Measurements from ENCODE around the gene PRDX5.

Gene PRDX5

GRCh38 chr11:64327993-64328392 is 10.1 kb downstream of the PRDX5 start:
- no peak for DNase-seq

GRCh38 chr11:64330888-64331287 is 13.0 kb downstream of the PRDX5 start:
- DNase-seq, result no peak

GRCh38 chr11:64331569-64332371 is 13.8 kb downstream of the PRDX5 start:
- peak; percentile 85 for DNase-seq

- no peak for DNase-seq
Measured at GRCh38 chr11:64333556-64333955, 15.6 kb downstream of the PRDX5 start.

GRCh38 chr11:64334764-64335735 is 17.1 kb downstream of the PRDX5 start:
- peak; percentile 77 for DNase-seq

GRCh38 chr11:64337538-64338249 is 19.8 kb downstream of the PRDX5 start:
- no peak for DNase-seq

DNA sequence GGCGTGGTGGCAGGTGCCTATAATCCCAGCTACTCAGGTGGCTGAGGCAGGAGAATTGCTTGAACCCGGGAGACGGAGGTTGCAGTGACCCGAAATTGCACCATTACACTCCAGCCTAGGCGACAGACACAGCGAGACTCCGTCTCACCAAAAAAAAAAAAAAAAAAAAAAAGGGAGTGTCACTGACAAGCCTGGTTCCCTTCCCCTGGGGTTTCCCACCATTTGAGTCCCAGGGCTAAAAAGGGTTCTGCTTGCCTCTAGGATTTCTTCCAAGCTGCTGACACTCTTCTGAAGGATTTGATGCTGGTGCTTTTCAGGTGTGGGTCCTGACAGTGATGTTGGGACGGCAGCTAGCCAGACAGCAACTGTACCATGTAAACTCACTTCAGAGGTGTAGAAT is 20.8 kb downstream of the PRDX5 start:
- DNase-seq, result no peak

GRCh38 chr11:64339286-64339685 is 21.4 kb downstream of the PRDX5 start:
- DNase-seq, result no peak

- peak; percentile 94 for DNase-seq
Measured at GRCh38 chr11:64339754-64340408, 22.0 kb downstream of the PRDX5 start, which contains the start of gene CCDC88B. CCDC88B (plus strand) TSS chr11:64340204; CDS start chr11:64340267, 63 bp downstream.

DNA sequence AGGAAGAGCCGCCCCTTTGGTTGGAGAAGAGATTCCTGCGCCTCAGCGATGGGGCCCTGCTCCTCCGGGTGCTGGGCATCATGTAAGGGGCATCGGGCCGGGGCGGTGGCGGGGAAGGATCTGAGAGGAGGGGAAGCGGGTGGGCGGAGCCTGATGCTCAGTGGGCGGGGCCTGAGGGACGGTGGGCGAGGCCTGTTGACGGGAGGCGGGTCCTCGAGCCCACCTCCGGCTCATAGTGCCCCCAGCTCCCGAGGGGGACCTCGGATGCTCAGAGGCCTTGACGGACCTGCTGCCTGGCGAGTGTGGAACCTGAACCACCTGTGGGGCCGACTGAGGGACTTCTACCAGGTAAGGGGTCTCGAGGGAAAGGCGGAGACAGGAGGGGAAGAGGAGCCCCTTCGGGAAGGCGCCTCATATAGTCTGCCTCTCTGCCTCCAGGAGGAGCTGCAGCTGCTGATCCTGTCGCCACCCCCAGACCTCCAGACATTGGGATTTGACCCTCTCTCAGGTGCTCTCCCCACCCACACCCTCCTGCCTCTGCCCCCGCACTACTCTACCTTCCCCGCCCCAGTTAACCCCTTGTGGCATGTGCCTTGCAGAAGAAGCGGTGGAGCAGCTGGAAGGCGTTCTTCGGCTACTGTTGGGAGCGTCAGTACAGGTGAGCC is 22.9 kb downstream of the PRDX5 start:
- peak; percentile 77 for DNase-seq

- DNase-seq, result no peak
Measured at GRCh38 chr11:64341429-64341828, 23.5 kb downstream of the PRDX5 start.

- DNase-seq, result peak; percentile 90
Measured at GRCh38 chr11:64341851-64342791, 24.2 kb downstream of the PRDX5 start.

DNA sequence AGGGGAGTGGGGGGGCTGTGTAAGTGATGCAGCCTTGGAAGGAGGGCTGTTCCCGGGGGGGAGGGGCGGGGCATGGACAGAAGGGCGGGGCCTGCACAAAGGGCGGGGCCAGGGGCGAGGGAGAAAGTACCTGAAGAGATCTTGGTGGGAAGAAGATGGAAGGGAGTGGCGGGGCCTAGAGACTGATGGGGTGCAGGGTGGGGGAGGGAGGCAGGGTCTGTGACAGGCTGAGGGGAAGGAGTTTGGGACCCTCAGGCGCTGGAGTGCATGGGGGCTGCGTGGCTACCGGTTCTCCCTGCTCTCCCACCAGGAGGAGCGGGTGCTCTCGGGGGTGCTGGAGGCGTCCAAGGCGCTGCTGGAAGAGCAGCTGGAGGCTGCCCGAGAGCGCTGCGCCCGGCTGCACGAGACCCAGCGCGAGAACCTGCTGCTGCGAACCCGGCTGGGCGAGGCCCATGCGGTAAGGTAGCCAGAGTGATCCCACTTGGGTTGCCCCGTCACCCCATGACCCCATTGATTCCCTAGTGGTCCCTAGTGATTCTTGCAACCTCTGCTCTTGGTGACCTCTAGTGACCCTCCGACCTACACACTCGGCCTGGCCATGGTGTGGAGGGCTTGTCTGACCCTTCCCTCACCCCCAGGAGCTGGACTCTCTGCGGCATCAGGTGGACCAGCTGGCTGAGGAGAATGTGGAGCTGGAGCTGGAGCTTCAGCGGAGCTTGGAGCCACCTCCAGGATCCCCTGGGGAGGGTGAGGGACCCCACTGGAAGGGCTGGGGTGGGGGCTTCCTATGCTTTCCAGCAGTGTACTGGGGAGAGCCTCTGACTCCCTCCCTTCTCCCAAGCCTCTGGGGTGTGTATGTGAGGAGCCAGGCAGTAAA is 25.2 kb downstream of the PRDX5 start:
- no peak for DNase-seq

- DNase-seq, result no peak
Measured at GRCh38 chr11:64343767-64344559, 26.0 kb downstream of the PRDX5 start.

- no peak for DNase-seq
Measured at GRCh38 chr11:64344787-64345186, 26.9 kb downstream of the PRDX5 start.

DNA sequence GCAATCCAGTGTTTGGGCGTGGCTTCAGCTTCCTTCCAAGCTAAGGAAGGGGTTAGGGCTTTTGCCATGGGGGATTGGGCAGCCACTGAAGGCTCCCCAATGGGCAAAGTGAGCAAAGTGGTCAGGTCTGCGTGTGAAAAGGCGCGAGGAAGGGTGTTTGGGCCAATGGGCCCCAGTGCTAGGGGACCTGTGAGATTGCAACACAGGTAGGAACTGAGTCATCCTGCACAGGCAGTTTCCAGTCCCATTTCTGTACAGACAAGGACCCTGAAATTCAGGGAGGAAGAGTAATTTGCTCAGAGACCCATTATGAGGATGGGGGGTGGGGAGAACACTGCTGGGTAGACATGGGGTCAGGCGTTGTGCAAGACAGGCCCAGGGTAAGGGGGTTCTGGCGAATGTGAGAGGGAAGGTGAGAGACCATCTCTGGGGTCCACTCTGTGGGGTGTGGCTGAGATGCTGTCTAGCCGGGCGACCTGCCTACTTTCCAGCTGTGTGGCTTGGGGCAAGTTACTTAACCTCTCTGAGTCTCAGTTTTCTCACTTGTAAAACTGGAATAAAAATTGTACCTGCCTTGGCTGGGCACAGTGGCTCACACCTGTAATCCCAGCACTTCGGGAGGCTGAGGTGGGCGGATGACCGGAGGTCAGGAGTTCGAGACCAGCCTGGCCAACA is 29.4 kb downstream of the PRDX5 start:
- no peak for DNase-seq

- DNase-seq, result no peak
Measured at GRCh38 chr11:64348383-64349024, 30.6 kb downstream of the PRDX5 start.

GRCh38 chr11:64349025-64349387 is 31.1 kb downstream of the PRDX5 start:
- no peak for DNase-seq
